IMR-90 (cell line): ENCODE data around the gene TTI1. TPM values are rescaled to one million over a fixed set of nuclear protein-coding genes. Genes with fewer than 3 reads are reported as not detected.

Experiments used
- ATAC-seq: fragments of 200-7000 bp; cut with Tn5 transposase; 2 replicates; pipeline ENCODE4 v1.9.1; 2020; ENCODE audit warnings: low read depth, mild to moderate bottlenecking, moderate library complexity
- BruUV-seq: library from RNA; stranded (reverse); fragments of 400-500 nt; replicated peaks from 2 replicates; lab custom pipeline; 2021; lab: Mats Ljungman, UMichigan
- CTCF ChIA-PET: fragments of 300-600 bp; formaldehyde crosslinking; extraction: SDS; loops from one replicate; lab custom pipeline; 2021; ENCODE audit warnings: antibody characterized with exemption; lab: Yijun Ruan, JAX
- POLR2A ChIA-PET: fragments of 300-600 bp; sonication (Branson Sonifier 250); formaldehyde crosslinking; loops from one replicate; lab custom pipeline; 2022; ENCODE audit warnings: antibody characterized with exemption; ENCODE audit not compliant: unreplicated experiment; lab: Charles Lee
- DNase-seq: peaks from one replicate; pipeline ENCODE4 v3.0.0; 2013
- H2AFZ ChIP-seq: replicated peaks from 2 replicates; pipeline ENCODE3; 2013; ENCODE audit warnings: low read length, mild to moderate bottlenecking; ENCODE audit not compliant: poor library complexity
- H2AK5ac ChIP-seq: 2 replicates; pipeline ENCODE4 v1.6.1; 2013; ENCODE audit warnings: low read depth, low read length, inconsistent platforms
- H2AK9ac ChIP-seq: replicated peaks from 2 replicates; pipeline ENCODE3; 2013; ENCODE audit warnings: mild to moderate bottlenecking, low read depth, low read length, moderate library complexity; ENCODE audit not compliant: poor library complexity
- H2BK120ac ChIP-seq: 2 replicates; pipeline ENCODE4 v1.6.1; 2013; ENCODE audit warnings: low read depth, low read length, inconsistent platforms
- H2BK15ac ChIP-seq: 3 replicates; pipeline ENCODE4 v1.6.1; 2013; ENCODE audit warnings: low read depth, low read length, inconsistent platforms
- H2BK20ac ChIP-seq: 2 replicates; pipeline ENCODE4 v1.6.1; 2013; ENCODE audit warnings: low read depth, mild to moderate bottlenecking, inconsistent platforms, low read length, moderate library complexity
- H2BK5ac ChIP-seq: 2 replicates; pipeline ENCODE4 v1.6.1; 2013; ENCODE audit warnings: mild to moderate bottlenecking, low read depth, low read length, inconsistent platforms; ENCODE audit not compliant: poor library complexity, severe bottlenecking
- H3K14ac ChIP-seq: replicated peaks from 2 replicates; pipeline ENCODE4 v1.6.1; 2013; ENCODE audit warnings: low read depth, low read length, inconsistent platforms
- H3K18ac ChIP-seq: 2 replicates; pipeline ENCODE4 v1.6.1; 2013; ENCODE audit warnings: low read depth, low read length, control low read depth
- H3K23ac ChIP-seq: 2 replicates; pipeline ENCODE4 v1.6.1; 2013; ENCODE audit warnings: low read depth, low read length, inconsistent platforms
- H3K27ac ChIP-seq: 2 replicates; pipeline ENCODE4 v1.5.1; 2013; ENCODE audit warnings: mild to moderate bottlenecking, control low read depth, low read length; ENCODE audit not compliant: insufficient read depth
- H3K27me3 ChIP-seq: 2 replicates; pipeline ENCODE4 v1.6.1; 2013; ENCODE audit warnings: low read length; ENCODE audit not compliant: control insufficient read depth, insufficient read depth
- H3K36me3 ChIP-seq: 2 replicates; pipeline ENCODE4 v1.6.1; 2013; ENCODE audit warnings: low read length, mixed read lengths; ENCODE audit not compliant: control insufficient read depth, insufficient read depth
- H3K4ac ChIP-seq: 2 replicates; pipeline ENCODE4 v1.6.1; 2013; ENCODE audit warnings: low read depth, low read length, inconsistent platforms
- H3K4me1 ChIP-seq: 2 replicates; pipeline ENCODE4 v1.6.1; 2013; ENCODE audit warnings: low read length, mixed read lengths; ENCODE audit not compliant: control insufficient read depth, insufficient read depth
- H3K4me2 ChIP-seq: 2 replicates; pipeline ENCODE4 v1.6.1; 2013; ENCODE audit warnings: low read depth, mild to moderate bottlenecking, control low read depth, low read length, moderate library complexity
- H3K4me3 ChIP-seq: 2 replicates; pipeline ENCODE4 v1.5.1; 2013; ENCODE audit warnings: low read depth, mild to moderate bottlenecking, control low read depth, low read length, moderate library complexity; ENCODE audit not compliant: insufficient read depth
- H3K56ac ChIP-seq: 2 replicates; pipeline ENCODE4 v1.6.1; 2013; ENCODE audit warnings: low read length, inconsistent platforms; ENCODE audit not compliant: insufficient read depth; ENCODE audit errors: extremely low read depth
- H3K79me1 ChIP-seq, 2 experiments: 2 replicates each; pipeline ENCODE4 v1.6.1; 2013; ENCODE audit warnings: low read length in 2 of 2, inconsistent platforms in 1 of 2, low read depth in 1 of 2
- H3K9ac ChIP-seq: 2 replicates; pipeline ENCODE4 v1.6.1; 2013; ENCODE audit warnings: low read depth, low read length, control low read depth
- H3K9me1 ChIP-seq: 2 replicates; pipeline ENCODE4 v1.6.1; 2013; ENCODE audit warnings: low read length, inconsistent platforms; ENCODE audit not compliant: insufficient read depth
- H3K9me3 ChIP-seq: 2 replicates; pipeline ENCODE4 v1.6.1; 2013; ENCODE audit warnings: low read length; ENCODE audit not compliant: control insufficient read depth, insufficient read depth
- H4K20me1 ChIP-seq: 2 replicates; pipeline ENCODE4 v1.6.1; 2013; ENCODE audit warnings: low read length, inconsistent platforms; ENCODE audit not compliant: insufficient read depth
- H4K5ac ChIP-seq: 2 replicates; pipeline ENCODE4 v1.6.1; 2013; ENCODE audit warnings: mild to moderate bottlenecking, low read depth, low read length, control low read depth
- H4K8ac ChIP-seq, 2 experiments: 2 replicates each; pipeline ENCODE4 v1.6.1; 2013; ENCODE audit warnings: low read depth in 2 of 2, low read length in 2 of 2, control low read depth in 1 of 2, inconsistent platforms in 1 of 2
- H4K91ac ChIP-seq: 2 replicates; pipeline ENCODE4 v1.6.1; 2013; ENCODE audit warnings: low read depth, low read length, inconsistent platforms; ENCODE audit not compliant: insufficient read depth
- CEBPB ChIP-seq: IDR thresholded peaks from 2 replicates; pipeline ENCODE4 v1.6.1; 2012; ENCODE audit warnings: low read depth, low read length, improper control_type of control experiment
- CHD1 ChIP-seq: IDR thresholded peaks from 2 replicates; pipeline ENCODE4 v1.6.1; 2012; ENCODE audit warnings: low read depth, low read length, improper control_type of control experiment
- ELK1 ChIP-seq: fragments of 150-350 bp; IDR thresholded peaks from 2 replicates; pipeline ENCODE4 v1.6.1; 2016; ENCODE audit warnings: low read depth, mild to moderate bottlenecking, low read length, moderate library complexity, borderline replicate concordance
- FOS ChIP-seq: fragments of 150-350 bp; IDR thresholded peaks from 2 replicates; pipeline ENCODE4 v1.6.1; 2016; ENCODE audit warnings: low read depth, low read length
- MAFK ChIP-seq: IDR thresholded peaks from 2 replicates; pipeline ENCODE4 v1.6.1; 2012; ENCODE audit warnings: low read depth, low read length, improper control_type of control experiment
- MXI1 ChIP-seq: IDR thresholded peaks from 2 replicates; pipeline ENCODE4 v1.6.1; 2012; ENCODE audit warnings: low read depth, mild to moderate bottlenecking, low read length, moderate library complexity, borderline replicate concordance
- NFE2L2 ChIP-seq: fragments of 150-350 bp; IDR thresholded peaks from 2 replicates; pipeline ENCODE4 v1.6.1; 2016; ENCODE audit warnings: low read depth, mild to moderate bottlenecking, low read length
- POLR2A ChIP-seq: IDR thresholded peaks from 2 replicates; pipeline ENCODE4 v1.6.1; 2012; ENCODE audit warnings: mild to moderate bottlenecking, low read depth, low read length
- RAD21 ChIP-seq: IDR thresholded peaks from 2 replicates; pipeline ENCODE4 v1.6.1; 2012; ENCODE audit warnings: low read length, improper control_type of control experiment
- RFX5 ChIP-seq: IDR thresholded peaks from 2 replicates; pipeline ENCODE4 v1.8.0; 2012; ENCODE audit warnings: low read depth, mild to moderate bottlenecking, low read length, moderate library complexity
- USF2 ChIP-seq: fragments of 150-350 bp; IDR thresholded peaks from 2 replicates; pipeline ENCODE4 v1.6.1; 2017; ENCODE audit warnings: mild to moderate bottlenecking, antibody characterized with exemption, low read length, low read depth
- WGBS, 2 experiments: methylation state at CpG; one replicate each; pipeline versions ENCODE4 v1.1.5 to v1.1.7; 2013; ENCODE audit warnings: missing lambda C conversion rate in 2 of 2; ENCODE audit not compliant: insufficient read length in 1 of 2; ENCODE audit errors: extremely low coverage in 2 of 2; 5-methylcytosine and 5-hydroxymethylcytosine counted together
- dilution Hi-C: fragments of 300-500 bp; cut with HindIII; formaldehyde crosslinking; loops from one replicate; pipeline ENCODE4 v1.14.3; 2018; ENCODE audit warnings: low sequenced_read_pairs; ENCODE audit not compliant: unreplicated experiment
- in situ Hi-C: fragments of 300-500 bp; cut with MboI; formaldehyde crosslinking; loops from 3 replicates; pipeline ENCODE4 v1.14.3; 2019; ENCODE audit warnings: low sequenced_read_pairs, inconsistent platforms, mixed read lengths
- intact Hi-C: fragments of 100-400 bp; cut with micrococcal nuclease; formaldehyde crosslinking; loops from 2 replicates; pipeline ENCODE4 v1.10.0; 2022
- polyA plus RNA-seq, 3 experiments: library from polyadenylated mRNA; depleted of rRNA; stranded (reverse); fragments of >200 nt; gene quantifications; 2 replicates each; pipeline ENCODE4 v1.2.3, GENCODE V29; 2012; ENCODE audit warnings: low replicate concordance in 1 of 3
- total RNA-seq: library from RNA; depleted of rRNA; stranded (reverse); fragments of >200 nt; gene quantifications from 2 replicates; pipeline ENCODE4 v1.2.3, GENCODE V29; 2012

The TTI1 gene
- total and polyA plus RNA-seq, 2 of the 4 experiments (the other 2 are of a cell fraction): 12.5 to 17.6 TPM

- H3K56ac ChIP-seq: no peak overlapping the region
- no peak overlapping the region for H4K5ac ChIP-seq
- WGBS, 2 experiments: 100% methylated on average over 1 of the region's 3 CpGs; no CpG with 5 or more reads in 1 of the 2 experiments
- H3K4me3 ChIP-seq: no peak overlapping the region
- H4K8ac ChIP-seq: no peak overlapping the region; a peak in 1 of 4 replicates
- H2BK120ac ChIP-seq: no peak overlapping the region
- no peaks in the 10 kb centered on the region for H3K27me3 ChIP-seq
- no peak overlapping the region for H3K23ac ChIP-seq
- no peaks in the 10 kb centered on the region for H3K9me3 ChIP-seq
- peaks cover 9% of the 10 kb centered on the region for H3K36me3 ChIP-seq
- intact Hi-C loops (no loop called here), in situ Hi-C loops (no loop called here), dilution Hi-C loops (no loop called here)
- H3K9me1 ChIP-seq: peaks cover 8% of the 10 kb centered on the region
- no peak overlapping the region for H3K27ac ChIP-seq
- no peak overlapping the region for H4K91ac ChIP-seq
- no peak for DNase-seq
- H3K18ac ChIP-seq: no peak overlapping the region
- ChIA-PET POLR2A (no interaction called here), CTCF (no interaction called here)
- no peak overlapping the region for H3K4ac ChIP-seq
- ATAC-seq: no peak
- no TSS peak for BruUV-seq
- no peak overlapping the region for H2AK5ac ChIP-seq
- H3K14ac ChIP-seq: no peak overlapping the region
- H2AK9ac ChIP-seq: no peak overlapping the region
- H2BK20ac ChIP-seq: no peak overlapping the region
- no peak overlapping the region for H2BK15ac ChIP-seq
- H2BK5ac ChIP-seq: no peak overlapping the region
- H3K9ac ChIP-seq: no peak overlapping the region
- no peak overlapping the region for H2AFZ ChIP-seq
- no peak for TF ChIP-seq CHD1
- TF ChIP-seq NFE2L2: no peak
- no peak for TF ChIP-seq RFX5
- TF ChIP-seq FOS: no peak
- TF ChIP-seq POLR2A: no peak
- no peak for TF ChIP-seq ELK1
- no peak for TF ChIP-seq RAD21
- TF ChIP-seq CEBPB: no peak
- no peak for TF ChIP-seq USF2
- TF ChIP-seq MXI1: no peak
- TF ChIP-seq MAFK: no peak
- peaks cover 39 to 78% of the 10 kb centered on the region in 2 experiments for H3K79me1 ChIP-seq
- H3K4me1 ChIP-seq: peaks cover 6% of the 10 kb centered on the region
- H4K20me1 ChIP-seq: no peaks in the 10 kb centered on the region
- no peak overlapping the region for H3K4me2 ChIP-seq
Observed at GRCh38 chr20:38031957-38032356, 1.3 kb downstream of the TTI1 start.
